OCI-LY7 (cell line): ENCODE measurements around the gene SAP25. TPM values are rescaled to one million over a fixed set of nuclear protein-coding genes. Genes with fewer than 3 reads are reported as not detected.

Source experiments
- BruUV-seq: library from RNA; stranded (reverse); fragments of 400-500 nt; replicated peaks from 2 replicates; lab custom pipeline; 2021; lab: Mats Ljungman, UMichigan
- CTCF ChIA-PET: fragments of 300-600 bp; sonication (Branson Sonifier 250); formaldehyde crosslinking; loops from one replicate; lab custom pipeline; 2022; ENCODE audit warnings: antibody characterized with exemption; ENCODE audit not compliant: unreplicated experiment; lab: Charles Lee
- POLR2A ChIA-PET: fragments of 300-600 bp; sonication (Branson Sonifier 250); formaldehyde crosslinking; loops from one replicate; lab custom pipeline; 2022; ENCODE audit warnings: antibody characterized with exemption; lab: Charles Lee
- DNase-seq: peaks from one replicate; pipeline ENCODE4 v3.0.0-alpha.2; 2015; ENCODE audit warnings: low spot score
- H2AFZ ChIP-seq: fragments of 200-600 bp; sonication (generic), shearing (Covaris generic); 2 replicates; pipeline ENCODE4 v1.6.1; 2014; ENCODE audit warnings: mild to moderate bottlenecking, antibody characterized with exemption, low read length, moderate library complexity
- H3K27ac ChIP-seq: fragments of 200-600 bp; sonication (generic); 2 replicates; pipeline ENCODE4 v1.5.1; 2014; ENCODE audit warnings: mixed run types, low read depth, mild to moderate bottlenecking, moderate library complexity, low read length, inconsistent platforms; ENCODE audit not compliant: poor library complexity, severe bottlenecking
- H3K36me3 ChIP-seq: fragments of 200-600 bp; sonication (generic); 2 replicates; pipeline ENCODE4 v1.6.1; 2014; ENCODE audit warnings: mild to moderate bottlenecking, antibody characterized with exemption, low read length, moderate library complexity, mixed read lengths; ENCODE audit not compliant: insufficient read depth
- H3K4me1 ChIP-seq: fragments of 200-600 bp; sonication (generic); 2 replicates; pipeline ENCODE4 v1.5.1; 2014; ENCODE audit warnings: mild to moderate bottlenecking, low read length; ENCODE audit not compliant: insufficient read depth, poor library complexity, severe bottlenecking
- H3K4me2 ChIP-seq: fragments of 200-600 bp; sonication (generic); 2 replicates; pipeline ENCODE4 v1.6.1; 2014; ENCODE audit warnings: mild to moderate bottlenecking, low read length
- H3K4me3 ChIP-seq: fragments of 200-600 bp; sonication (generic); 2 replicates; pipeline ENCODE4 v1.5.1; 2014; ENCODE audit warnings: mild to moderate bottlenecking, low read depth, low read length; ENCODE audit not compliant: poor library complexity, severe bottlenecking
- H3K79me2 ChIP-seq: fragments of 200-600 bp; sonication (generic); 2 replicates; pipeline ENCODE4 v1.6.1; 2016; ENCODE audit warnings: low read depth, mild to moderate bottlenecking, low read length, moderate library complexity, mixed read lengths; ENCODE audit not compliant: insufficient read depth
- H3K9me2 ChIP-seq: fragments of 200-600 bp; sonication (generic); 2 replicates; pipeline ENCODE4 v1.6.1; 2016; ENCODE audit warnings: mild to moderate bottlenecking, low read length, mixed read lengths; ENCODE audit not compliant: insufficient read depth
- H3K9me3 ChIP-seq: fragments of 200-600 bp; sonication (generic); 2 replicates; pipeline ENCODE4 v1.6.1; 2014; ENCODE audit warnings: mild to moderate bottlenecking, mixed run types, low read length, mixed read lengths
- H4K20me1 ChIP-seq: fragments of 200-600 bp; sonication (generic); 2 replicates; pipeline ENCODE4 v1.6.1; 2014; ENCODE audit warnings: mild to moderate bottlenecking, antibody characterized with exemption, low read length, moderate library complexity, mixed read lengths; ENCODE audit not compliant: insufficient read depth
- EZH2phosphoT487 ChIP-seq: fragments of 200-600 bp; sonication (generic); IDR thresholded peaks from 2 replicates; pipeline ENCODE4 v1.6.1; 2018; ENCODE audit warnings: low read depth, borderline replicate concordance, mild to moderate bottlenecking, mixed run types, antibody characterized with exemption, low read length, moderate library complexity, mixed read lengths
- intact Hi-C: fragments of 100-400 bp; cut with micrococcal nuclease; formaldehyde crosslinking; loops from one replicate; pipeline ENCODE4 v1.10.0; 2022; ENCODE audit not compliant: unreplicated experiment
- total RNA-seq, 2 experiments: library from RNA; depleted of rRNA in 1 of 2; stranded (reverse); fragments of >200 nt in 1 of 2; shearing (Covaris generic) in 1 of 2; gene quantifications; 2 replicates each; pipeline ENCODE4 v1.2.3, GENCODE V29; 2014 to 2022
- TF ChIP-seq, protein P1 (sequence below): fragments of 200-600 bp; sonication (generic); conservative IDR thresholded peaks from 2 replicates; pipeline ENCODE4 v1.5.1; 2014; ENCODE audit warnings: mild to moderate bottlenecking, antibody characterized with exemption, low read length, moderate library complexity, mixed read lengths

SAP25 gene
- total RNA-seq, 2 experiments from 2014 or later, result 1.5 to 12.7 TPM

GRCh38 chr7:100576384-100576993, 2.8 kb upstream of the SAP25 start:
- POLR2A ChIA-PET, result no interaction called here
- intact Hi-C loops, result no loop called here
- no TSS peak for BruUV-seq
- no peak for TF ChIP-seq EZH2phosphoT487
- TF ChIP-seq, protein P1, sequence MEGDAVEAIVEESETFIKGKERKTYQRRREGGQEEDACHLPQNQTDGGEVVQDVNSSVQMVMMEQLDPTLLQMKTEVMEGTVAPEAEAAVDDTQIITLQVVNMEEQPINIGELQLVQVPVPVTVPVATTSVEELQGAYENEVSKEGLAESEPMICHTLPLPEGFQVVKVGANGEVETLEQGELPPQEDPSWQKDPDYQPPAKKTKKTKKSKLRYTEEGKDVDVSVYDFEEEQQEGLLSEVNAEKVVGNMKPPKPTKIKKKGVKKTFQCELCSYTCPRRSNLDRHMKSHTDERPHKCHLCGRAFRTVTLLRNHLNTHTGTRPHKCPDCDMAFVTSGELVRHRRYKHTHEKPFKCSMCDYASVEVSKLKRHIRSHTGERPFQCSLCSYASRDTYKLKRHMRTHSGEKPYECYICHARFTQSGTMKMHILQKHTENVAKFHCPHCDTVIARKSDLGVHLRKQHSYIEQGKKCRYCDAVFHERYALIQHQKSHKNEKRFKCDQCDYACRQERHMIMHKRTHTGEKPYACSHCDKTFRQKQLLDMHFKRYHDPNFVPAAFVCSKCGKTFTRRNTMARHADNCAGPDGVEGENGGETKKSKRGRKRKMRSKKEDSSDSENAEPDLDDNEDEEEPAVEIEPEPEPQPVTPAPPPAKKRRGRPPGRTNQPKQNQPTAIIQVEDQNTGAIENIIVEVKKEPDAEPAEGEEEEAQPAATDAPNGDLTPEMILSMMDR, result no peak
- CTCF ChIA-PET, result no interaction called here
- peaks cover 71% of the 10 kb centered on the region for H3K36me3 ChIP-seq
- H3K9me2 ChIP-seq, result no peaks in the 10 kb centered on the region
- no peak overlapping the region for H3K4me2 ChIP-seq
- peaks cover 7% of the 10 kb centered on the region for H3K4me1 ChIP-seq
- H3K27ac ChIP-seq, result no peak overlapping the region
- no peak overlapping the region for H3K4me3 ChIP-seq
- H4K20me1 ChIP-seq, result no peaks in the 10 kb centered on the region
- H3K79me2 ChIP-seq, result no peaks in the 10 kb centered on the region
- no peaks in the 10 kb centered on the region for H3K9me3 ChIP-seq
- DNase-seq, result no peak
- no peak overlapping the region for H2AFZ ChIP-seq

- Histone ChIP-seq H3K9me3 (no peaks in the 10 kb centered on the region), H3K79me2 (no peaks in the 10 kb centered on the region), H3K4me3 (no peak overlapping the region), H4K20me1 (no peaks in the 10 kb centered on the region), H3K36me3 (peaks cover 65% of the 10 kb centered on the region), H2AFZ (no peak overlapping the region), H3K4me1 (peaks cover 12% of the 10 kb centered on the region), H3K27ac (no peak overlapping the region), H3K9me2 (no peaks in the 10 kb centered on the region), H3K4me2 (no peak overlapping the region)
- ChIA-PET POLR2A (no interaction called here), CTCF (no interaction called here)
- DNase-seq, result no peak
- intact Hi-C loops, result no loop called here
- no TSS peak for BruUV-seq
- TF ChIP-seq, protein P1, result no peak
- TF ChIP-seq EZH2phosphoT487, result no peak
Measured at GRCh38 chr7:100575746-100576383, 2.2 kb upstream of the SAP25 start.

GRCh38 chr7:100575206-100575631, 1.5 kb upstream of the SAP25 start:
- Histone ChIP-seq H4K20me1 (no peaks in the 10 kb centered on the region), H3K9me3 (no peaks in the 10 kb centered on the region), H3K4me3 (no peak overlapping the region), H3K4me2 (no peak overlapping the region), H3K36me3 (peaks cover 59% of the 10 kb centered on the region), H2AFZ (no peak overlapping the region), H3K27ac (no peak overlapping the region), H3K4me1 (peaks cover 19% of the 10 kb centered on the region), H3K9me2 (no peaks in the 10 kb centered on the region), H3K79me2 (no peaks in the 10 kb centered on the region)
- no peak for DNase-seq
- intact Hi-C loops, result no loop called here
- BruUV-seq, result no TSS peak
- POLR2A ChIA-PET, result no interaction called here
- CTCF ChIA-PET, result no interaction called here
- no peak for TF ChIP-seq EZH2phosphoT487
- TF ChIP-seq, protein P1, result no peak
